HG02938 (cell line): ENCODE results near the gene ACTRT2.

Source experiments
- ATAC-seq: cut with Tn5 transposase; IDR thresholded peaks from one replicate; pipeline ENCODE4 v1.9.1; 2021; ENCODE audit warnings: mild to moderate bottlenecking, moderate library complexity; ENCODE audit not compliant: unreplicated experiment

The ACTRT2 gene

GRCh38 chr1:3030663-3031381, 9.6 kb downstream of the ACTRT2 start:
- ATAC-seq, result no peak

DNA sequence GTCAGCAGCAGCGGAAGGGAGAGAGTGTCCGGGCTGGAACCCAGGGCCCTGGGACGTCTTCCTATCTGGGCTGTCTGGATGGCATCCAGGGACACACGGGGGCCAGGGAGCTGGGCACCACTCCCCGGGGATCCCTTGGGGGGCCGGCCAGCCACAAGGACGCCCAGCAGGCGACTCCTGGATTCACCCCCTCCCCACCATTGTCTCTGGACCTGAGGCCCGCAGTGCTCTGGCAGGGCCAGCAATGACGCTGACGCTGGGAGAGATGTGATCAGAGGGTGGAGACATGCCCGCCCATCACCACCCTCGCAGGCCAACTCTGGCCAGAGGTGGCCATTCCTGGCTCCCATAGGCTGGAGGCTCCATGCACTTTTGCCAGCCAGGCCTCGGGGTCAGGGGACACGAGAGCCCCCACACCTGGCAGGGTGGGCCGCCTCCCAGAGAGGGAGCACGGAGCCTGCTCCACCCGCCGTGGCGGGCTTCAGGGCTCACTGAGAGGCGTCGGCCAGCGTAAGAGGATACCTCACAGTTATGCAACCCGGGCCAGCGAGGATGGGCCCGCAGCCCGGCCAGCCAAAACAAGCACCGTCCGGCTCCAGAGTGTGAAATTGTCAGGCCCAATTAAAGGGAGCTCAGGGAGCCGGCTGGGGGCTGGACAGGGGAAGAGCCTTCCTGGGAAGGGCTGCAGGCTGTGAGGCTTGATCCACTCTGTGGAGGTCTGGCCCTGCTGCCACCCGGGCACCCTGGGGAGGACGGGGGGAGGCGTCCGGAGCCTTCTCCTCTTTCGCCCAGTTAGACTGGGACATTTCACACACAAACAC, 10.3 kb downstream of the ACTRT2 start:
- no peak for ATAC-seq

GRCh38 chr1:3032371-3033039, 11.2 kb downstream of the ACTRT2 start:
- no peak for ATAC-seq

- no peak for ATAC-seq
Measured at GRCh38 chr1:3033040-3033789, 11.9 kb downstream of the ACTRT2 start.

- no peak for ATAC-seq
Measured at GRCh38 chr1:3033790-3034090, 12.5 kb downstream of the ACTRT2 start.

DNA sequence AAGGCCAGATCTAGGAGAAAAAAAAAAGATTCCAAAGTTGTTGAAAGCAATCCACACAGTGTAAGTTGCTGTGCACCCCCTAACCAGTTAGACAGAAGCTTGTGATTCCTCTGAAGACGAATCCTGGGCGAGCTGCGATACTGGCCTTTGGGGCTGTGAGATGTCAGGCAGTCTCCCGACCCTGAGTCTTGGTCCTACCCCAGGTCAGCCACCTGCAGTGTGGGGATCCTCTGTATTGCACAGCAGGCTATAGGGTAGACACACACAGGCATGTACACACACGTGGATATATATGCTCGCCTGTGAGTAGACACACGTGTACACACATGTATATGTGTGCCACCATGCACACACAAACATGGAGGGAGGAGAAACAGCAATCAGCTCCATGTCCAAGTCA, 12.9 kb downstream of the ACTRT2 start:
- no peak for ATAC-seq

DNA sequence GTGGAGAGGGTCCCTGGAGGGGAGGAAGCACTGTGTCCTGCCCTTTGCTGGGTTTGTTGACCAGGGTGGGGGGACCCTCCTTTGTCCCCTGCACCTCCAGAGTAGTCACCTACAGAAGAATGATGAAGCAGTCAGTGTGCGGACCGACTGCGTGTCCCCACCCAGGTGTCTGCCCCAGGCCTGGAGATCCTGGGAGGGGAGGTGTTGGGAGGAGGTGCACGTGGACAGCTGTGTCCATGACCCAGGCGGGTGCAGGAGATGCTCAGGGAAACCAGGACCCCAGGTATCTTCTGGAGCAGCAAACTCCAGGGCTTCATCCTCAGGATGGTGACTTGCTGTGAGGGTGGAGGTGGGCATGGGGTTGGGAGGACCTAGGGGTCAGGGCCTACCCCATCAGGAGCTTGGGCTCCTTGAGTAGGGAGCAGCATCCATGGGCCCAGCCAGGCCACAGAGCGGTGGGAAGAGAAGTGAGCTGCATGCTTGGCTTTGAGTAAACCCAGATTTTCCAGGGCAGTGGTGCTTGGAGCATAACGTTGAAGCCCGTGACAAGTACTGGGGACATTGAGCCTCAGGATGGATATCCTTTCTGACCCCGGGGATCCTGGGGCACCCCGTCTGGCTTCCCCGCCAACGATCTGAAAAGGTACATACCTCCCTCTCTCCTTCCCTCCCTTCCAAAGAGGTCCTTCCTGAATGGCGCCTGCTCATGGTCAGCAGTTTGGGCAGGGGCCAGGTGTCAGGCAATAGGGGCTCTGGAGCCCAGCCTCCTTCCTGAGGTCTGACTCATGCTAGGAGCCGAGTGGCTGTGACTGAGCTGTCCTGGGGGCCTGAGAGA, 13.7 kb downstream of the ACTRT2 start:
- no peak for ATAC-seq

GRCh38 chr1:3035563-3036446, 14.5 kb downstream of the ACTRT2 start:
- ATAC-seq, result no peak

- ATAC-seq, result no peak
Measured at GRCh38 chr1:3036447-3037280, 15.4 kb downstream of the ACTRT2 start.

- ATAC-seq, result no peak
Measured at GRCh38 chr1:3037281-3038040, 16.2 kb downstream of the ACTRT2 start.

DNA sequence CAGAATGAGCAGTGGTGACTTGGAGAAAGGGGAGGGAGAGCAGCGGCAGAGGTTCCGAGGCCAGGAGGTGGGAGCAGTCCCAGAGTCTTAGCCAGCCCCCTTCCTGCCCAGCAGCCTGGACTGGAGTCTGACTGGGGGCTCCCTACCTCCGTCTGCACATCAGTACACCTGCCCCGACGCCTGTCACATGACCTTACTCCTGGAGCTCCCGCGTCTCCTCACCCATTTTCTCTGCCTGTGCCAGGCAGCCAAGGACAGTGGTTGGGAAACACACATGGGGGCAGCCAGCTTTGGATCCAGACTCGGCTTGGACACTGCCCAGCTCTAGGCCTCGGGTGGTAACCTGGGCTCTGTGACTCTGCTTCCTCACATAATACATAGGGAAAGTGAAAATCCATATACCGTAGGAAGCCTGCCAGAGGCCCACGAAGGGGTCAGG, 16.9 kb downstream of the ACTRT2 start:
- ATAC-seq, result no peak

DNA sequence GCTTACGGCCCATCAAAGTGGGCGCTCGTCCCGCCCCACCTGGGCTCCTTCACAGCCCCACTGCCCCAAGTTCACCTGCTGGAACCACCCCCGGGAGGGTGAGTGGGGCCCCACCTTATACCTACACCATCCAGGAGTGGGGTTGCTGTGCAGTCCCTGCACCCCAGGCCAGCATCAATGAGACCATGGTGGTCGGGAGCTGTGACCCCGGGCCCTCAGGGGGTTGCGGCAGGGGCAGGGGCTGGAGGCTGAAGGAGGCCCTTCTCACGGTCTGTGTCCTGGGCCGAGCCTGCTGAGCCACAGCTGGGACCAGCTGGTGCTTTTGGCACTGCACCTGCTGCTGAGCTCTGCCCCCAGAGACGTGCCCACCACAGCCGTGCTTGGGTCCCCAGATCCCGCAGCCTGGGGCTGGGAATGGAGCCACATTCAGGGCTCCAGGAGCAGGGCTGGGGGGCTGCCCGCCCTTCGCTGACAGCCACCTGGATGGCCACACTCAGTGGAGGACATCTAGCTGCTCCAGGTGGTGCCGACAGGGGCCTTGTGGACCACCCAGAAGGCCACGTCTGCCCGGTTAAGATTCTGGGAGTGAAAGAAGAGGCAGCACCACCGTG, 17.4 kb downstream of the ACTRT2 start:
- no peak for ATAC-seq

- no peak for ATAC-seq
Measured at GRCh38 chr1:3040004-3040403, 18.7 kb downstream of the ACTRT2 start.

- ATAC-seq, result no peak
Measured at GRCh38 chr1:3042481-3042880, 21.2 kb downstream of the ACTRT2 start.

GRCh38 chr1:3049164-3049563, 27.9 kb downstream of the ACTRT2 start:
- no peak for ATAC-seq

DNA sequence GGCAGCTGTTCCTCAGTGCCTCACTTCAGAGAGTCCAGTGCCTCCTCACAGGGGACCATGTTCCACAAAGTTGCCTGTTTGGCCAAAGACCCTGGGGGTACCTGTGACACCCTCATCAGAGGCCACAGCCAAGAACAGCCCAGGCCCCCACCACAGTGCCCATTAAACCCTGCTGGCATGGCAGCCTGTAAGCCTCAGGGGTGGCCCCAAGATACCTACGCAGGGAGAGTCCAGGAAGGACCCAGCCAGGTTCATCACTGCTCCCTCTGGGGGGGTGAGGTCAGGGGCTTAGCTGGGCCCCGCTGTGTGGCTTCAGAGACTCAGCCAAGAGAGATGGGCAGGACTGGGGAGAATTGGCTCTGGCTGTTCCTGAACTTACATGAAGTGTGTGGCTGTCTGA, 28.6 kb downstream of the ACTRT2 start:
- ATAC-seq, result no peak

DNA sequence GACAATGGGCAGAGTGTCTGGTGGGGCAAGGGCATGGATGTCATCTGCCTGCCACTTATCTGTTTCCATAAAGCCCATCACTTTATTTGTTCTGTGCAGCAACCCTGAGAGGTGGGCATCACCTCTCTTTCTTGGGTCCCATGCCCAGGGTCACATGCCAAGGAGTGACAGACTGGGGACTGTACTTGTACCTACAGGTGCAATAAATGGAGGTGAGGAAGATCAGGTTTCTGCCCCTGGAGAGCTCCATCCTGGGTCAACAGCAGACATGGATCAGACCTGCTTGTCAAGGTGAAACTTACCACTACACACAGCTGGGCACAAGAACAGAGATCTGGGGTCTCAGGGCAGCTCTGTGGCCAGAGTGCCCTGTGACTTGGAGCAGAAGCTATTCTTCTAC, 29.3 kb downstream of the ACTRT2 start:
- ATAC-seq, result no peak
